GM12878 (cell line): ENCODE data around the gene ENTPD3. TPM values are rescaled to one million over a fixed set of nuclear protein-coding genes. Genes with fewer than 3 reads are reported as not detected.

Experiments used
- ATAC-seq: fragments of 200-7000 bp; cut with Tn5 transposase; 3 replicates; pipeline ENCODE4 v1.9.1; 2020; ENCODE audit warnings: mild to moderate bottlenecking, moderate library complexity
- BruUV-seq: library from RNA; stranded (reverse); fragments of 400-500 nt; replicated peaks from 2 replicates; lab custom pipeline; 2021; lab: Mats Ljungman, UMichigan
- CTCF ChIA-PET: fragments of 300-600 bp; sonication (Branson Sonifier 250); formaldehyde crosslinking; extraction: SDS; loops from one replicate; lab custom pipeline; 2021; ENCODE audit warnings: inconsistent platforms; lab: Yijun Ruan, JAX
- POLR2A ChIA-PET: fragments of 350-600 bp; formaldehyde crosslinking; extraction: SDS; loops from one replicate; lab custom pipeline; 2021; ENCODE audit warnings: inconsistent platforms; lab: Charles Lee
- RAD21 ChIA-PET: fragments of 300-600 bp; sonication (Branson Sonifier 250); formaldehyde crosslinking; loops from one replicate; lab custom pipeline; 2023; ENCODE audit warnings: antibody characterized with exemption; ENCODE audit not compliant: unreplicated experiment; lab: Charles Lee
- SMC1A ChIA-PET: fragments of 300-600 bp; sonication (Branson Sonifier 250); formaldehyde crosslinking; loops from one replicate; lab custom pipeline; 2023; ENCODE audit not compliant: unreplicated experiment, uncharacterized antibody; lab: Charles Lee
- DNase-seq: peaks from one replicate; pipeline ENCODE4 v3.0.0-alpha.2; 2011; ENCODE audit warnings: low read depth, low spot score
- FAIRE-seq: peaks from 3 replicates; lab custom pipeline; 2011; peaks lifted over from hg19 to GRCh38; lab: Jason Lieb, UNC
- H2AFZ ChIP-seq: 2 replicates; pipeline ENCODE4 v1.6.0; 2011; ENCODE audit warnings: low read depth, low read length, control low read depth; ENCODE audit not compliant: control insufficient read depth
- H3K27ac ChIP-seq: 2 replicates; pipeline ENCODE4 v1.5.1; 2011; ENCODE audit warnings: control low read depth; ENCODE audit not compliant: control insufficient read depth, insufficient read depth
- H3K27me3 ChIP-seq, 2 experiments: replicated peaks in 1 of 2; 2 replicates each; pipeline versions ENCODE4 v1.6.0 to v1.6.1; 2011; ENCODE audit warnings: low read length in 1 of 2; ENCODE audit not compliant: control insufficient read depth in 2 of 2, insufficient read depth in 2 of 2
- H3K36me3 ChIP-seq, 2 experiments: 2 replicates each; pipeline ENCODE4 v1.5.1; 2011; ENCODE audit warnings: low read length in 1 of 2; ENCODE audit not compliant: control insufficient read depth in 2 of 2, insufficient read depth in 2 of 2
- H3K4me1 ChIP-seq: 2 replicates; pipeline ENCODE4 v1.6.1; 2011; ENCODE audit warnings: mild to moderate bottlenecking, low read length, moderate library complexity, mixed read lengths; ENCODE audit not compliant: control insufficient read depth, insufficient read depth
- H3K4me2 ChIP-seq: 2 replicates; pipeline ENCODE4 v1.6.0; 2011; ENCODE audit warnings: control low read depth; ENCODE audit not compliant: control insufficient read depth, insufficient read depth
- H3K4me3 ChIP-seq: fragments of 200-600 bp; sonication (generic); 2 replicates; pipeline ENCODE4 v1.5.1; 2016
- H3K79me2 ChIP-seq: 2 replicates; pipeline ENCODE4 v1.6.0; 2011; ENCODE audit warnings: low read length; ENCODE audit not compliant: control insufficient read depth, insufficient read depth
- H3K9ac ChIP-seq: 2 replicates; pipeline ENCODE4 v1.8.0; 2011; ENCODE audit warnings: low read length, control low read depth, mixed read lengths; ENCODE audit not compliant: control insufficient read depth, insufficient read depth
- H3K9me3 ChIP-seq: replicated peaks from 3 replicates; pipeline ENCODE4 v1.5.1; 2011; ENCODE audit warnings: mild to moderate bottlenecking, low read length; ENCODE audit not compliant: control insufficient read depth, insufficient read depth
- H4K20me1 ChIP-seq: 2 replicates; pipeline ENCODE4 v1.6.0; 2011; ENCODE audit not compliant: control insufficient read depth, insufficient read depth
- BMI1 ChIP-seq: fragments of 450-650 bp; IDR thresholded peaks from 2 replicates; pipeline ENCODE4 v1.6.1; 2016; ENCODE audit warnings: mild to moderate bottlenecking, moderate library complexity, borderline replicate concordance
- CBFB ChIP-seq: IDR thresholded peaks from 2 replicates; pipeline ENCODE4 v1.6.1; 2016; ENCODE audit warnings: antibody characterized with exemption, low read depth
- CTCF ChIP-seq, 3 experiments: IDR thresholded peaks in 2 of 3; conservative IDR thresholded peaks in 1 of 3; 2 replicates each; pipeline ENCODE4 v1.5.1; 2011; ENCODE audit warnings: low read depth in 3 of 3, low read length in 3 of 3, mild to moderate bottlenecking in 3 of 3, control low read depth in 2 of 3, moderate library complexity in 2 of 3, inconsistent platforms in 1 of 3, mixed read lengths in 1 of 3; ENCODE audit not compliant: control insufficient read depth in 2 of 3, insufficient read depth in 1 of 3; ENCODE audit errors: extremely low read depth in 1 of 3
- IRF4 ChIP-seq: IDR thresholded peaks from 2 replicates; pipeline ENCODE4 v1.6.1; 2011; ENCODE audit warnings: low read depth, low read length
- MAX ChIP-seq: IDR thresholded peaks from 2 replicates; pipeline ENCODE4 v1.6.1; 2012; ENCODE audit warnings: low read depth, low read length, improper control_type of control experiment
- WGBS: methylation state at CpG from one replicate; pipeline ENCODE4 v1.1.6; 2016; ENCODE audit warnings: low lambda C conversion rate; ENCODE audit not compliant: insufficient replicate concordance, insufficient coverage; ENCODE audit errors: missing lambda C conversion rate; 5-methylcytosine and 5-hydroxymethylcytosine counted together
- in situ Hi-C: fragments of 300-500 bp; cut with MboI; formaldehyde crosslinking; loops from 9 replicates; pipeline ENCODE4 v1.14.3; 2018; ENCODE audit warnings: mixed read lengths
- intact Hi-C: fragments of 100-400 bp; cut with micrococcal nuclease; formaldehyde crosslinking; loops from one replicate; pipeline ENCODE4 v1.14.2; 2022; ENCODE audit not compliant: unreplicated experiment
- polyA plus RNA-seq, 11 experiments: library from polyadenylated mRNA; depleted of rRNA in 4 of 11; unstranded in 6 of 11; stranded (reverse) in 5 of 11; fragments of >200 nt; fragmentation: Nextera tagmentation in 4 of 11; fragmentation: Illumina TruSeq in 1 of 11; extraction: Ambion mirVana in 4 of 11; extraction: Trizol in 1 of 11; gene quantifications; 1 replicate in 1 of 11; 2 replicates in 10 of 11; pipeline versions ENCODE4 v1.2.1 to v1.2.3, GENCODE V29; 2011 to 2016; ENCODE audit warnings: inconsistent platforms in 2 of 11, missing spikeins in 2 of 11, low read depth in 1 of 11
- total RNA-seq, 4 experiments: library from RNA; depleted of rRNA in 3 of 4; stranded (reverse); fragments of >200 nt in 3 of 4; fragmentation: Illumina TruSeq in 1 of 4; extraction: Trizol in 1 of 4; gene quantifications; 2 replicates each; pipeline versions ENCODE4 v1.2.1 to v1.2.3, GENCODE V29; 2013 to 2021

ENTPD3 gene
- total and polyA plus RNA-seq, 10 of the 15 experiments (the other 5 are each of a cell fraction or from before 2014, with no cell fraction given) = 0.03 TPM; not detected in 9

- ChIA-PET POLR2A (interaction anchor here (0.8 to 2.8 kb wide), 4 partner anchors 26 to 143 kb away, joined by 3 to 9 read pairs (median 4); partner anchors contain the start of genes EIF1B and ZNF619), CTCF (interaction anchor here (0.7 to 1.1 kb wide), 2 partner anchors 14 to 125 kb away, joined by 3 read pairs; no protein-coding TSS in a partner anchor), SMC1A (interaction anchor here (1.0 to 1.5 kb wide), 3 partner anchors 67 to 144 kb away, joined by 3 to 5 read pairs (median 3); no protein-coding TSS in a partner anchor), RAD21 (no interaction called here)
- H3K36me3 ChIP-seq = no peaks in the 10 kb centered on the region
- BruUV-seq = no TSS peak
- TF ChIP-seq CTCF (IDR thresholded peaks at IDR 0.05 in 2 of 3, conservative IDR thresholded peaks at IDR 0.05 in 1 of 3; ENCODE audit: control insufficient read depth in 2 of 3, extremely low read depth in 1 of 3, insufficient read depth in 1 of 3, low read depth in 3 of 3, low read length in 3 of 3) (no peak), IRF4 (no peak), BMI1 (no peak), CBFB (no peak), MAX (no peak)
- H3K4me2 ChIP-seq = peak overlapping the region; percentile 77
- in situ Hi-C loops (no loop called here), intact Hi-C loops (loop anchor here (5.0 to 10.0 kb wide), 3 partner anchors 75 to 257 kb away; no protein-coding TSS in a partner anchor)
- no peaks in the 10 kb centered on the region for H4K20me1 ChIP-seq
- WGBS = 100% methylated on average over 1 of the region's 1 CpG
- ATAC-seq (no peak), FAIRE-seq (no peak), DNase-seq (no peak)
- no peaks in the 10 kb centered on the region for H3K9me3 ChIP-seq
- H3K79me2 ChIP-seq = peaks cover 3% of the 10 kb centered on the region; the same call in 1 of the 2 replicates
- H3K27me3 ChIP-seq = no peaks in the 10 kb centered on the region
- no peak overlapping the region for H3K27ac ChIP-seq
- peak overlapping the region; percentile 82 for H3K4me3 ChIP-seq
- H3K4me1 ChIP-seq = no peaks in the 10 kb centered on the region; the same call in 1 of the 2 replicates
- H3K9ac ChIP-seq = peak overlapping the region; percentile 78; the same call in 1 of the 2 replicates
- no peak overlapping the region; the same call in 1 of the 2 replicates for H2AFZ ChIP-seq
Measured at GRCh38 chr3:40452057-40452456, 65.1 kb downstream of the ENTPD3 start.
